ENCODE results near the gene FARS2.

FARS2 gene

GRCh38 chr6:5707281-5708045 lies 446.1 kb downstream of the FARS2 start:
- no peak for DNase-seq

GRCh38 chr6:5710516-5710915 lies 449.2 kb downstream of the FARS2 start:
- DNase-seq: no peak

- DNase-seq: no peak
Observed at GRCh38 chr6:5710936-5711335, 449.6 kb downstream of the FARS2 start.

- no peak for DNase-seq
Observed at GRCh38 chr6:5712349-5713215, 451.3 kb downstream of the FARS2 start.

- no peak for DNase-seq
Observed at GRCh38 chr6:5713519-5713918, 452.2 kb downstream of the FARS2 start.

- no peak for DNase-seq
Observed at GRCh38 chr6:5718231-5718947, 457.1 kb downstream of the FARS2 start.

- DNase-seq: no peak
Observed at GRCh38 chr6:5723841-5724691, 462.8 kb downstream of the FARS2 start.

GRCh38 chr6:5724911-5725310 lies 463.6 kb downstream of the FARS2 start:
- DNase-seq: no peak

- DNase-seq: no peak
Observed at GRCh38 chr6:5726976-5727718, 465.8 kb downstream of the FARS2 start.

GRCh38 chr6:5728351-5729079 lies 467.2 kb downstream of the FARS2 start:
- no peak for DNase-seq

GRCh38 chr6:5729080-5729434 lies 467.7 kb downstream of the FARS2 start:
- DNase-seq: no peak

GRCh38 chr6:5729813-5730517 lies 468.7 kb downstream of the FARS2 start:
- no peak for DNase-seq

GRCh38 chr6:5730585-5731263 lies 469.4 kb downstream of the FARS2 start:
- DNase-seq: no peak

- DNase-seq: no peak
Observed at GRCh38 chr6:5731435-5731834, 470.1 kb downstream of the FARS2 start.

- DNase-seq: no peak
Observed at GRCh38 chr6:5732496-5732895, 471.2 kb downstream of the FARS2 start.

- no peak for DNase-seq
Observed at GRCh38 chr6:5736016-5736738, 474.9 kb downstream of the FARS2 start.

GRCh38 chr6:5737460-5737859 lies 476.1 kb downstream of the FARS2 start:
- no peak for DNase-seq

- no peak for DNase-seq
Observed at GRCh38 chr6:5738211-5738610, 476.9 kb downstream of the FARS2 start.

- no peak for DNase-seq
Observed at GRCh38 chr6:5744497-5744896, 483.2 kb downstream of the FARS2 start.

All from NCI-H2171 (cell line).